Testis (tissue), 3 donors: ENCODE data around the gene TLCD5. TPM values are rescaled to one million over a fixed set of nuclear protein-coding genes. Genes with fewer than 3 reads are reported as not detected.

Experiments
- DNase-seq: peaks from one replicate; pipeline ENCODE4 v3.0.0-alpha.2; 2019
- H3K27ac ChIP-seq, 2 donors: fragments of 200-600 bp; sonication (generic); one replicate each; pipeline ENCODE4 v1.5.1; 2019
- H3K27me3 ChIP-seq: fragments of 200-600 bp; sonication (generic); one replicate; pipeline ENCODE4 v1.5.1; 2019
- H3K36me3 ChIP-seq: fragments of 200-600 bp; sonication (generic); one replicate; pipeline ENCODE4 v1.5.1; 2017; ENCODE audit warnings: low read depth; ENCODE audit errors: missing control alignments
- H3K4me1 ChIP-seq: fragments of 200-600 bp; sonication (generic); one replicate; pipeline ENCODE4 v1.5.1; 2019
- H3K4me3 ChIP-seq, 2 donors: fragments of 200-600 bp; sonication (generic); one replicate each; pipeline ENCODE4 v1.5.1; 2017 to 2019
- H3K9me3 ChIP-seq: fragments of 200-600 bp; sonication (generic); one replicate; pipeline ENCODE4 v1.5.1; 2017
- POLR2A ChIP-seq: fragments of 450-650 bp; IDR thresholded peaks from one replicate; pipeline ENCODE4 v1.6.1; 2017; ENCODE audit warnings: antibody characterized with exemption, mild to moderate bottlenecking, moderate library complexity
- WGBS, 2 donors: methylation state at CpG; one replicate each; pipeline ENCODE4 v1.1.5; 2018; 5-methylcytosine and 5-hydroxymethylcytosine counted together
- intact Hi-C: fragments of 100-400 bp; cut with DNase I; formaldehyde crosslinking; loops from one replicate; pipeline ENCODE4 v1.15.1; 2023; ENCODE audit warnings: low total_unique reads
- polyA plus RNA-seq: library from polyadenylated mRNA; stranded (reverse); fragments of 350-450 nt; fragmentation: Illumina TruSeq; extraction: RNeasy Lipid Tissue Mini Kit (QIAGEN cat#74804); gene quantifications from one replicate; pipeline ENCODE4 v1.2.3, GENCODE V29; 2014; ENCODE audit warnings: low read depth, low replicate concordance; ENCODE audit not compliant: insufficient read depth
- small RNA-seq, 2 donors: library from RNA; depleted of rRNA; stranded (forward); fragments of <200 nt; gene quantifications; one replicate each; pipeline ENCODE3, GENCODE V24; 2016
- total RNA-seq, 2 donors: library from RNA; depleted of rRNA; stranded (reverse); fragments of >200 nt; gene quantifications; one replicate each; pipeline ENCODE4 v1.2.3, GENCODE V29; 2016
- TF ChIP-seq, protein P1 (sequence below), 3 experiments: fragments of 450-650 bp in 2 of 3; fragments of 200-600 bp in 1 of 3; sonication (generic) in 1 of 3; IDR thresholded peaks; one replicate each; pipeline ENCODE4 v1.5.1; 2016 to 2019; ENCODE audit warnings: antibody characterized with exemption in 3 of 3, mild to moderate bottlenecking in 2 of 3, moderate library complexity in 1 of 3

The TLCD5 gene
- total and polyA plus RNA-seq, 3 donors from 2014 or later: 7.9 to 14.0 (median 12.6) TPM

- Histone ChIP-seq H3K27ac (no peak overlapping the region), H3K9me3 (no peaks in the 10 kb centered on the region), H3K4me3 (no peak overlapping the region), H3K27me3 (no peaks in the 10 kb centered on the region), H3K4me1 (no peaks in the 10 kb centered on the region), H3K36me3 (no peaks in the 10 kb centered on the region)
- DNase-seq: no peak
- no peak for TF ChIP-seq POLR2A
- TF ChIP-seq, protein P1, sequence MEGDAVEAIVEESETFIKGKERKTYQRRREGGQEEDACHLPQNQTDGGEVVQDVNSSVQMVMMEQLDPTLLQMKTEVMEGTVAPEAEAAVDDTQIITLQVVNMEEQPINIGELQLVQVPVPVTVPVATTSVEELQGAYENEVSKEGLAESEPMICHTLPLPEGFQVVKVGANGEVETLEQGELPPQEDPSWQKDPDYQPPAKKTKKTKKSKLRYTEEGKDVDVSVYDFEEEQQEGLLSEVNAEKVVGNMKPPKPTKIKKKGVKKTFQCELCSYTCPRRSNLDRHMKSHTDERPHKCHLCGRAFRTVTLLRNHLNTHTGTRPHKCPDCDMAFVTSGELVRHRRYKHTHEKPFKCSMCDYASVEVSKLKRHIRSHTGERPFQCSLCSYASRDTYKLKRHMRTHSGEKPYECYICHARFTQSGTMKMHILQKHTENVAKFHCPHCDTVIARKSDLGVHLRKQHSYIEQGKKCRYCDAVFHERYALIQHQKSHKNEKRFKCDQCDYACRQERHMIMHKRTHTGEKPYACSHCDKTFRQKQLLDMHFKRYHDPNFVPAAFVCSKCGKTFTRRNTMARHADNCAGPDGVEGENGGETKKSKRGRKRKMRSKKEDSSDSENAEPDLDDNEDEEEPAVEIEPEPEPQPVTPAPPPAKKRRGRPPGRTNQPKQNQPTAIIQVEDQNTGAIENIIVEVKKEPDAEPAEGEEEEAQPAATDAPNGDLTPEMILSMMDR (IDR thresholded peaks at IDR 0.05): no peak
- 87 to 91% methylated on average over 3 of the region's 3 CpGs for WGBS, 2 donors
- intact Hi-C loops: no loop called here
These were observed 50.0 kb downstream of the TLCD5 start for GRCh38 chr11:120375076-120375475.

- no peak overlapping the region for H3K4me3 ChIP-seq
- H3K4me1 ChIP-seq: no peaks in the 10 kb centered on the region
- TF ChIP-seq POLR2A: no peak
- TF ChIP-seq, protein P1 (IDR thresholded peaks at IDR 0.05): no peak
- no peak overlapping the region for H3K27ac ChIP-seq
- intact Hi-C loops: no loop called here
- WGBS, 2 donors: 65 to 74% methylated on average over 6 of the region's 6 CpGs
- no peaks in the 10 kb centered on the region for H3K27me3 ChIP-seq
- H3K9me3 ChIP-seq: no peaks in the 10 kb centered on the region
- no peaks in the 10 kb centered on the region for H3K36me3 ChIP-seq
- no peak for DNase-seq
These were observed 51.6 kb downstream of the TLCD5 start for GRCh38 chr11:120376547-120377182.

DNA sequence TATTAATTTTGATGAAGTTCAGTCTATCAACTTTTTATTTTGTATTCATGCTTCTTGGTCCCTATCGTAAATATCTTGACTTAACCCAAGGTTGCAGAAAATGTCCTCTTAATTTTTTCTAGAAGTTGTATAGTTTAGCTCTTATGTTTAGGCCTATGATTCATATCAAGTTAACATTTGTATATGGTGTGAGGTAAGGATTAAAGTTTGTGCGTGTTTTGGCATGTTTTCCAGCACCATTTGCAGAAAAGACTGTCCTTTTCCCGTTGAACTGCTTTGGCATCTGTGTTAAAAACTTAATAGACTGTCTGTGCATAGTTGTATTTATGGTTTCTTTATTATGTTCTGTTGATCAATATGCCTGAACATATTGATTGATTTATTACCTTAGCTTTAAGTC is 53.4 kb downstream of the TLCD5 start:
- Histone ChIP-seq H3K9me3 (no peaks in the 10 kb centered on the region), H3K27me3 (no peaks in the 10 kb centered on the region), H3K27ac (no peak overlapping the region), H3K4me3 (no peak overlapping the region), H3K36me3 (no peaks in the 10 kb centered on the region), H3K4me1 (no peaks in the 10 kb centered on the region)
- 78 to 98% methylated on average over 3 of the region's 3 CpGs for WGBS, 2 donors
- TF ChIP-seq POLR2A: no peak
- TF ChIP-seq, protein P1 (IDR thresholded peaks at IDR 0.05): no peak
- no peak for DNase-seq
- intact Hi-C loops: no loop called here

GRCh38 chr11:120381401-120381800 is 56.3 kb downstream of the TLCD5 start:
- Histone ChIP-seq H3K27me3 (no peaks in the 10 kb centered on the region), H3K4me1 (peaks cover 7% of the 10 kb centered on the region), H3K36me3 (no peaks in the 10 kb centered on the region), H3K4me3 (no peak overlapping the region), H3K27ac (no peak overlapping the region), H3K9me3 (no peaks in the 10 kb centered on the region)
- TF ChIP-seq, protein P1 (IDR thresholded peaks at IDR 0.05): no peak
- no peak for TF ChIP-seq POLR2A
- DNase-seq: no peak
- intact Hi-C loops: no loop called here
- WGBS, 2 donors: 90 to 91% methylated on average over 7 of the region's 7 CpGs

Small RNA genes lying within 50 kb of the gene (small RNA-seq; reads per million reads assigned to genes)
- gene RF00100: 814 to 1,052 reads per million in 2 donors

Other genes with a start within 250 kb of the TLCD5 start
- 10 to 100 TPM; 11.6 to 12.3 TPM for gene TRIM29, start 187.2 kb upstream of the TLCD5 start, total RNA-seq
- 18.2 TPM for gene TRIM29, start 187.2 kb upstream of the TLCD5 start, polyA plus RNA-seq
- gene OAF, start 114.3 kb upstream of the TLCD5 start, total RNA-seq: 10 to 100 TPM in 1 of 2 donors, 1 to 10 TPM in 1; 8.5 to 11.0 TPM
- gene OAF, start 114.3 kb upstream of the TLCD5 start, polyA plus RNA-seq: 22.6 TPM
- under 1 TPM; 0.16 to 0.31 TPM for gene POU2F3, start 85.2 kb upstream of the TLCD5 start, total RNA-seq
- gene POU2F3, start 85.2 kb upstream of the TLCD5 start, polyA plus RNA-seq: 0.49 TPM
- 10 to 100 TPM; 72.7 to 74.1 TPM for gene ARHGEF12, start 11.1 kb downstream of the TLCD5 start, total RNA-seq
- gene ARHGEF12, start 11.1 kb downstream of the TLCD5 start, polyA plus RNA-seq: 26.6 TPM
- 1 to 10 TPM; 2.6 TPM for gene GRIK4, start 186.4 kb downstream of the TLCD5 start, total RNA-seq
- 3.0 TPM for gene GRIK4, start 186.4 kb downstream of the TLCD5 start, polyA plus RNA-seq